GM13976 (cell line): ENCODE data around the gene ZNF654.
"Not testable (repeated sequence)": the region's sequence is repeated elsewhere in the genome, so short reads cannot be mapped to it uniquely, and the experiment has no call there.

ENCODE experiments used
- DNase-seq: peaks from one replicate; pipeline ENCODE4 v3.0.0; 2012; ENCODE audit warnings: low spot score
- CTCF ChIP-seq: IDR thresholded peaks from 2 replicates; pipeline ENCODE4 v1.5.1; 2012; ENCODE audit warnings: borderline replicate concordance, mild to moderate bottlenecking; ENCODE audit not compliant: insufficient read depth; ENCODE audit errors: extremely low read depth, missing control alignments, control extremely low read depth
- in situ Hi-C: fragments of 300-500 bp; cut with MboI; formaldehyde crosslinking; loops from one replicate; pipeline ENCODE4 v1.12.0; 2022; ENCODE audit warnings: low sequenced_read_pairs, mixed read lengths, inconsistent platforms; ENCODE audit not compliant: unreplicated experiment

Gene ZNF654

GRCh38 chr3:88105325-88105724 is 46.3 kb downstream of the ZNF654 start:
- in situ Hi-C loops = no loop called here
- no peak for DNase-seq
- no peak for TF ChIP-seq CTCF

- in situ Hi-C loops = no loop called here
- no peak for TF ChIP-seq CTCF
- no peak for DNase-seq
These were observed 53.2 kb downstream of the ZNF654 start for GRCh38 chr3:88112289-88112688.

DNA sequence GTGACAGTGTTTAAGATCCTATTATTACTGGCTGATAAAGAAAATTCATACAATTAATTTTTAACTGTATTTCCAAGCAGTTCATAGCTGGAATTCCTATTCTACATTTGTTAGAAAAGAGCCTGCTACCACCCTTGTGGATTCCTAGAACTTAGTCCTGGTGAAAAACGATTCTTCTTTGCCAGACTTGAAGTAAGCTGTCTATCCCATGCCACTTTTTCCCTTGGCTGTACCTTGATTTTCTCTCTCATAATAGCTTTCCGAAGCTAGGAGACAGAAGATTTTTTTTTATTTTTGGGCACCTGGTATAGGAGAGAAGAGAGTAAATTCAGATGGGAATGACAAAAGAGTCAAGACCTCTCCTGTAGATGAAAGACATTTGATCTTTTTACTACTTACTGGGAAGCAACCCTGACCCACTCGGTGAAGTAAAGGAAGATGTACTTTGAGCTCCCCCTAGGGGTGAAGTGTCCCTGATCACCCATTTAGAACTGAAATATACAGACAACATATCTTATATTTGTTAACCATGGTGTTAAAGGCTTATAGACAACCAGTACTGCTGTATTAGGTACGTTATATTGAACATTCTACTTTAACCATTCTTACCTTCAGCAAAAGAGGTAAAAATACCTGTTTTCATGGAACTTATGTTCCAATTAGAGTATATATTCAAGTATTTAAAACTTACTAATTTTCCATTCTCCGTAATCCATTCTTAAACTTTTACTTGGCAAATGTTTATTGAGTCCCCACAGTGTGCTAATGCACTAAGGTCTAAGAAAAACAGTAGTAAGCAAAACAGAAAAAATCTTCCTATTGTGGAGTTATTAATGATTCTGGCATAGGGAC is 54.5 kb downstream of the ZNF654 start:
- peak; percentile 24 for DNase-seq

GRCh38 chr3:88114878-88115549 is 56.0 kb downstream of the ZNF654 start:
- no peak for TF ChIP-seq CTCF
- in situ Hi-C loops = no loop called here
- no peak for DNase-seq

More for the DNA sequence above, 54.5 kb downstream of the ZNF654 start:
- in situ Hi-C loops = no loop called here
- TF ChIP-seq CTCF = peak; percentile 52

GRCh38 chr3:88117683-88118082 is 58.6 kb downstream of the ZNF654 start:
- no peak for DNase-seq
- in situ Hi-C loops = no loop called here
- no peak for TF ChIP-seq CTCF

DNA sequence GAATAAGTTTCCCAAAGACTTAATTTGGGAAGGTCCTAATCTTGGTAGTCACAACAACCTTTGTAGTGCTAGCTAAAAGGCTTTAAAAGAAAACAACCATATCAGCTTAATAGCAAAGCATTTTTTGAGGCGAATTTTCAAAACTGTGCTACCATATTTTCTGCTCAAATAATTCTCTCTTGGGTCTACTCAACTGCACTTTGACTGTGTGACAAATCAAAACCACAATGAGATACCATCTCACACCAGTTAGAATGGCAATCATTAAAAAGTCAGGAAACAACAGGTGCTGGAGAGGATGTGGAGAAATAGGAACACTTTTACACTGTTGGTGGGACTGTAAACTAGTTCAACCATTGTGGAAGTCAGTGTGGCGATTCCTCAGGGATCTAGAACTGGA is 59.5 kb downstream of the ZNF654 start:
- in situ Hi-C loops, DNase-seq: not testable (repeated sequence)

GRCh38 chr3:88123526-88123925 is 64.5 kb downstream of the ZNF654 start:
- TF ChIP-seq CTCF = no peak
- in situ Hi-C loops = no loop called here
- DNase-seq = no peak
